Prostate gland (tissue), 2 donors: Measurements from ENCODE around the gene SH2B3.

Experiments used
- CTCF ChIP-seq, 4 experiments: fragments of 200-600 bp in 2 of 4; fragments of 450-650 bp in 2 of 4; sonication (generic) in 2 of 4; IDR thresholded peaks; 1 replicate in 3 of 4; 2 replicates in 1 of 4; pipeline ENCODE4 v1.5.1; 2016 to 2019; ENCODE audit warnings: antibody characterized with exemption in 4 of 4, mild to moderate bottlenecking in 2 of 4, moderate library complexity in 2 of 4
- POLR2A ChIP-seq: fragments of 450-650 bp; IDR thresholded peaks from one replicate; pipeline ENCODE4 v1.6.1; 2016; ENCODE audit warnings: antibody characterized with exemption, mild to moderate bottlenecking

GRCh38 chr12:111426344-111427185, 20.8 kb downstream of the SH2B3 start:
- TF ChIP-seq CTCF (IDR thresholded peaks at IDR 0.05): no peak
- no peak for TF ChIP-seq POLR2A
